HepG2 (cell line): ENCODE results near the gene CPT1B. TPM values are rescaled to one million over a fixed set of nuclear protein-coding genes. Genes with fewer than 3 reads are reported as not detected.

ENCODE experiments used
- ARNTL ChIP-seq: sonication (generic); formaldehyde crosslinking; IDR thresholded peaks from 2 replicates; pipeline ENCODE4 v1.4.0; 2020; ENCODE audit warnings: mild to moderate bottlenecking, missing genetic modification reagents
- ATAD3A ChIP-seq: sonication (generic); formaldehyde crosslinking; IDR thresholded peaks from 2 replicates; pipeline ENCODE4 v1.4.0; 2020; ENCODE audit warnings: missing genetic modification reagents
- ATF1 ChIP-seq: IDR thresholded peaks from 2 replicates; pipeline ENCODE4 v1.6.1; 2016; ENCODE audit warnings: mild to moderate bottlenecking, control low read depth
- CAMTA2 ChIP-seq: sonication (generic); formaldehyde crosslinking; IDR thresholded peaks from 2 replicates; pipeline ENCODE4 v1.4.0; 2020; ENCODE audit warnings: mild to moderate bottlenecking, missing genetic modification reagents, borderline replicate concordance
- HIVEP1 ChIP-seq: sonication (generic); formaldehyde crosslinking; IDR thresholded peaks from 2 replicates; pipeline ENCODE4 v1.4.0; 2020; ENCODE audit warnings: mild to moderate bottlenecking, missing genetic modification reagents
- HOXD1 ChIP-seq: sonication (generic); formaldehyde crosslinking; IDR thresholded peaks from 2 replicates; pipeline ENCODE4 v1.5.0; 2020; ENCODE audit warnings: missing genetic modification reagents
- JDP2 ChIP-seq: sonication (generic); formaldehyde crosslinking; IDR thresholded peaks from 2 replicates; pipeline ENCODE4 v1.8.1; 2022; ENCODE audit warnings: missing genetic modification reagents, borderline replicate concordance
- NFE2 ChIP-seq: sonication (generic); formaldehyde crosslinking; IDR thresholded peaks from 2 replicates; pipeline ENCODE4 v1.4.0; 2020; ENCODE audit warnings: missing genetic modification reagents
- TBX2 ChIP-seq: sonication (generic); formaldehyde crosslinking; IDR thresholded peaks from 2 replicates; pipeline ENCODE4 v1.5.0; 2020; ENCODE audit warnings: missing genetic modification reagents, mild to moderate bottlenecking, borderline replicate concordance
- ZBTB26 ChIP-seq: IDR thresholded peaks from 2 replicates; pipeline ENCODE4 v1.6.1; 2016; ENCODE audit warnings: missing compliant biosample characterization, missing genetic modification reagents, borderline replicate concordance
- ZNF138 ChIP-seq: sonication (generic); formaldehyde crosslinking; IDR thresholded peaks from 2 replicates; pipeline ENCODE4 v1.5.0; 2020; ENCODE audit warnings: mild to moderate bottlenecking, low read depth, missing genetic modification reagents
- ZNF558 ChIP-seq: sonication (generic); formaldehyde crosslinking; IDR thresholded peaks from 2 replicates; pipeline ENCODE4 v1.9.0; 2022; ENCODE audit warnings: mild to moderate bottlenecking, missing genetic modification reagents, borderline replicate concordance
- ZUFSP ChIP-seq: sonication (generic); formaldehyde crosslinking; IDR thresholded peaks from 2 replicates; pipeline ENCODE4 v1.9.0; 2021; ENCODE audit warnings: missing genetic modification reagents, mild to moderate bottlenecking, borderline replicate concordance
- polyA plus RNA-seq, 8 experiments: library from polyadenylated mRNA; depleted of rRNA in 3 of 8; stranded (reverse) in 7 of 8; unstranded in 1 of 8; fragments of >200 nt; fragmentation: Illumina TruSeq in 4 of 8; extraction: Trizol in 4 of 8; gene quantifications; 2 replicates each; pipeline versions ENCODE4 v1.2.1 to v1.2.3, GENCODE V29; 2011 to 2016; ENCODE audit warnings: low read depth in 4 of 8, missing spikeins in 1 of 8, mixed read lengths in 1 of 8; ENCODE audit not compliant: insufficient read depth in 1 of 8
- total RNA-seq, 5 experiments: library from RNA; depleted of rRNA; stranded (reverse); fragments of >200 nt; fragmentation: Illumina TruSeq; extraction: Trizol; gene quantifications; 2 replicates each; pipeline ENCODE4 v1.2.3, GENCODE V29; 2016; ENCODE audit warnings: low read depth in 1 of 5
- TF ChIP-seq, protein P1 (sequence below): sonication (generic); formaldehyde crosslinking; IDR thresholded peaks from 2 replicates; pipeline ENCODE4 v1.5.1; 2020; ENCODE audit warnings: mild to moderate bottlenecking, missing genetic modification reagents, borderline replicate concordance

The CPT1B gene
- total and polyA plus RNA-seq, 2 of the 13 experiments (the other 11 are each of a cell fraction or from before 2014, with no cell fraction given) = 9.2 to 19.5 TPM

DNA sequence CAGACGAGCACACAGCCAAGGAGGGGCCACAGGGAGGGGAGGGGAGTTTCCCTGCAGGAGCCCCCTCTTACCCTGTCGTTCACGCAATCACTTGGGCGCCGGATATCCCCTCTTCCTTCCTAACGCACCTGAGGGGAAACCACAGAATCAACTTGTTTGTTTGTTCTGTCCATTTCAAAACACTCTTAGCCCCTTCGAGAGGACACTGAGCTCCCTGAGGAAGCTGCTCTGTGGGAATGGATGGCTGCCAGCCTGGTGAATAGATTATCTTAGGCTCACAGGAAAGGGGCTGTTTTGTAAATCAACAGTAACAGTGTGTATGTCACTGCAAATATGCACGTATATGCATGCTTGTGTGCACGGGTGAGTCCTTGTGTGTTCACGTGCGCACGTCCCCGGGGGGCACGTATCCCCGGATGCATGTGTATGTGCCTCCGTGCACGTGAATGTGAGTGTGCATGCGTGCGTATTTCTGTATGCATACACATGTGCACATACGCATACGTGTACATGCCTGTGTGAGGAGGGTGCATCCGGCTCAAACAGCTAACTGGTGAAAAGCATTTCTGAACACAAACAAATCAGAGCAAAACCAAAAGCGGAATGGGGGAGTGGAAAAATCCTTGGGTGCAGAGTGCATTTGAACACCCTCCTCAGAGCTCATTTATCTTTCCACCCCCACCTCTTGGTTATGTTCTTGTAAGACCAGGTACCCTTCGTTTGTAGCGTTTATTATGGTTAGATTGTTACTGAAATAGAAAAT is 42.5 kb upstream of the CPT1B start (continued):
- TF ChIP-seq, protein P1, sequence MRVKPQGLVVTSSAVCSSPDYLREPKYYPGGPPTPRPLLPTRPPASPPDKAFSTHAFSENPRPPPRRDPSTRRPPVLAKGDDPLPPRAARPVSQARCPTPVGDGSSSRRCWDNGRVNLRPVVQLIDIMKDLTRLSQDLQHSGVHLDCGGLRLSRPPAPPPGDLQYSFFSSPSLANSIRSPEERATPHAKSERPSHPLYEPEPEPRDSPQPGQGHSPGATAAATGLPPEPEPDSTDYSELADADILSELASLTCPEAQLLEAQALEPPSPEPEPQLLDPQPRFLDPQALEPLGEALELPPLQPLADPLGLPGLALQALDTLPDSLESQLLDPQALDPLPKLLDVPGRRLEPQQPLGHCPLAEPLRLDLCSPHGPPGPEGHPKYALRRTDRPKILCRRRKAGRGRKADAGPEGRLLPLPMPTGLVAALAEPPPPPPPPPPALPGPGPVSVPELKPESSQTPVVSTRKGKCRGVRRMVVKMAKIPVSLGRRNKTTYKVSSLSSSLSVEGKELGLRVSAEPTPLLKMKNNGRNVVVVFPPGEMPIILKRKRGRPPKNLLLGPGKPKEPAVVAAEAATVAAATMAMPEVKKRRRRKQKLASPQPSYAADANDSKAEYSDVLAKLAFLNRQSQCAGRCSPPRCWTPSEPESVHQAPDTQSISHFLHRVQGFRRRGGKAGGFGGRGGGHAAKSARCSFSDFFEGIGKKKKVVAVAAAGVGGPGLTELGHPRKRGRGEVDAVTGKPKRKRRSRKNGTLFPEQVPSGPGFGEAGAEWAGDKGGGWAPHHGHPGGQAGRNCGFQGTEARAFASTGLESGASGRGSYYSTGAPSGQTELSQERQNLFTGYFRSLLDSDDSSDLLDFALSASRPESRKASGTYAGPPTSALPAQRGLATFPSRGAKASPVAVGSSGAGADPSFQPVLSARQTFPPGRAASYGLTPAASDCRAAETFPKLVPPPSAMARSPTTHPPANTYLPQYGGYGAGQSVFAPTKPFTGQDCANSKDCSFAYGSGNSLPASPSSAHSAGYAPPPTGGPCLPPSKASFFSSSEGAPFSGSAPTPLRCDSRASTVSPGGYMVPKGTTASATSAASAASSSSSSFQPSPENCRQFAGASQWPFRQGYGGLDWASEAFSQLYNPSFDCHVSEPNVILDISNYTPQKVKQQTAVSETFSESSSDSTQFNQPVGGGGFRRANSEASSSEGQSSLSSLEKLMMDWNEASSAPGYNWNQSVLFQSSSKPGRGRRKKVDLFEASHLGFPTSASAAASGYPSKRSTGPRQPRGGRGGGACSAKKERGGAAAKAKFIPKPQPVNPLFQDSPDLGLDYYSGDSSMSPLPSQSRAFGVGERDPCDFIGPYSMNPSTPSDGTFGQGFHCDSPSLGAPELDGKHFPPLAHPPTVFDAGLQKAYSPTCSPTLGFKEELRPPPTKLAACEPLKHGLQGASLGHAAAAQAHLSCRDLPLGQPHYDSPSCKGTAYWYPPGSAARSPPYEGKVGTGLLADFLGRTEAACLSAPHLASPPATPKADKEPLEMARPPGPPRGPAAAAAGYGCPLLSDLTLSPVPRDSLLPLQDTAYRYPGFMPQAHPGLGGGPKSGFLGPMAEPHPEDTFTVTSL (CRISPR knock-in tag) = no peak
- TF ChIP-seq HOXD1 (CRISPR knock-in tag) (no peak), JDP2 (CRISPR knock-in tag) (no peak), ZNF138 (no peak), ZBTB26 (CRISPR knock-in tag) (no peak), NFE2 (CRISPR knock-in tag) (no peak), CAMTA2 (no peak), ATF1 (CRISPR knock-in tag) (peak; percentile 51), ARNTL (CRISPR knock-in tag) (0 out of 2 replicates have a peak, but pooled peaks have one; percentile 36), HIVEP1 (CRISPR knock-in tag) (no peak), TBX2 (CRISPR knock-in tag) (0 out of 2 replicates have a peak, but pooled peaks have one; percentile 14), ZUFSP (CRISPR knock-in tag) (no peak), ZNF558 (CRISPR knock-in tag) (no peak), ATAD3A (no peak)
